Measurements from ENCODE around the gene TMEM128.
A peak's percentile ranks its signal among the peaks of the same experiment; 100 is the strongest.
"Not testable (repeated sequence)": the region's sequence is repeated elsewhere in the genome, so short reads cannot be mapped to it uniquely, and the experiment has no call there.

TMEM128 gene

DNA sequence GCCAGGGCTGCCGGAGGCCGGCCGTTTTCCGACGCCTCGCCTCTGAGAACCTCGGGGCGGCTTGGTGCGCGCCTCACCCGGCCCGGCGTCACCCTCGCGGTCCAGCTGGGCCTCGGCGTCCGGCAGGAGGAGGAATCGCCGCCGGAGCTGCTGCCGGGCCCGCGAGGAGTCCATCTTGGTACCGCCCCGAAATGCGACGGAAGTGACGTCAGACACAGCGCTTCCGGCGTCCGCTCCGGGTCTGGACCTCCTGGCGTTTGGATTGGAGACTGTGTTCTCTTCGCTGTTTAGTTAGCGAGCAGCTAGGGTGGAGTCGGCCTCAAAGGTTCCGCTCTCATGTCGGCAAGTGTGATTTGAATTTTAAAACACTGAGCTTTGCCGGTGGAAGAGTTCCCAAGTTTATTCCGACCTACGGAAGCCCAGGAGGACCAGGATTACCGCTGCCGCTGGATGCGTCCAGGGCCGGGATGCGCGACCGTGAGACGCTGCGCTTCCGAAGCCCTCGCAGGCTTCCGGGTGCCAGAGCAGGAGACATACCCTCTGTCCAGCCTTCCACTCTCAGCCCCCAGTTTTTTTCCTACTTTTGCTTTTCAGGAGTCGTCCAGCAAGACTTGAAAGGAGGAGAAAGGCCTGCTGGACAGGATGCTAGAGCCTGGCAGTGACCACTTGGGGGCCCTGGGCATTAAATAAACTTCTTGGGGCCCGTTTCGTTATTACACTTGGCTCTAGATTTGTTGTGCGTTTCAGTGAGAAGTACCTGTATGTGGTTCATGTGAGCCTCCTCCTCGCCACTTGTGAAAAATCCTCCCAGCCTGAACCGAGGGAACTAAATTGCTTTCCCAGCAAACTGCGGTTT, at the start of gene TMEM128:
Gene TMEM128, minus strand, starts transcription at position 195 of the 856 bp plus-strand sequence. Its CDS starts 21 bp downstream, at position 174.
- DNase-seq (ENCODE audit: low read depth in 2 of 2), result peak; percentile 83 to 89

GRCh38 chr4:4296283-4296846, 48.3 kb upstream of the TMEM128 start:
- no peak for DNase-seq (ENCODE audit: low read depth in 2 of 2)

DNA sequence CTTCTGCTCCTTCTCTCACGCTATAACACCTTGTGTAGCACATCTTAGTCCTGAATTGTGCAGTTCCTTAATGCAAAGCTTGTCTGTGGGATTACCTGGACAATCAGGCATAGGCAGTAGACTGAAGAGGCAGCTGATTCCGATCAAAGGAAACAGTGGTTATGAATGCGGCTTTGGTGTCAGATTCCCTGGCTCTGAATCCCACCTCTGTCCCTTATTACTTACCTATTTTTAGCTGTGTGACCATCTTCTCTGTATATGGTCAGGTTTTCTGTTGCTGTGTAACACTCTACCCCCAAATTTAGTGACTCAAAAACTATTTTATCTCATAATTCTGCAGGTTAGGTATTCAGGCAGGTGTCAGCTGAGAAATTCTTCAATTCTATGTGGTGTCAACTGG, 45.3 kb upstream of the TMEM128 start:
- DNase-seq (ENCODE audit: low read depth in 2 of 2), result no peak

DNA sequence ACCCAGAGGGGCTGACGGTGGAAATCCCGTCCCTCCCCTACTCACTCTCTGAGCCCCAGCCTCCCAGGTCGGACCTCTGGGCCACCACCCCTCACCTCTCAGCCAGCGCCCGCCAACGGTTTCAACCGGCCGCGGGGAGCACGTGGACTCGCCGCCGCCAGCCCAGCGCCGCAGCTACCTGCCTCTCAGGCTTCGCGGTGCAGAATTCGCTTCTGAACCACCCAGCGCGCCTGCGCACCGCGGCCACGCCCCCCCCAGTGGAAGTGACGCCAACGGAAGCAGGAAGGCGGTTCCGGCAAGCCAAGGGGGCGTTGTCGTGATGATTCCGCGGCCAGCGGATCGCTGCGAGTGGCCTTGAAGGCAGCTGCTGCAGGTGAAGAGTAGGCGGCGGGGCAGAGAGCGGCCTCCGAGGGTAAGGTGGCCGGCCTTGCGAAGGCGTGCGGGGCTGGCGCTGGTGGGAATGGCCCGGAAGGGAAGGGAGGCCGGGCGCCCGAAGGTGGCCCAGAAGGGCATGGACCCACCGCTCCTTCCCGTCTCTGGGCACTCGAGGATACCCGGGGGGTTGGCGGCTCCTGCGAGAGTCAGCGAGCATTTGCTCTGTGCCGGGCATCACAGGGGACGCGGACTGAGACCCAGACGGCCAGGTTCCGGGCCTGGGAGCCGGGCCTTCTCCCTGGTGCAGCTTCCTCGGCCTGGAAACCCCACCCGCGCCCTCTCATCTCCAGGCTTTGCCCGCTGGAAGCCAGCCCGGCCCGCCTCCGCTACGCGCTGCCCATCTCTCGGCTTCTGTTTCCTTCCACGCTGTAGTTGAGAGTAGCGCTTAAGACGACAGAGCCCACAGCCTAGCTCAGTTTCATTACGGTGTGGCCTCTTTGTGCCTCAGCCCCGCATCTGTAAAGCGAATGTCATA, 42.2 kb upstream of the TMEM128 start, which contains the start of the genes LYAR and ZBTB49:
Gene LYAR, minus strand, starts transcription at position 214 of the 910 bp plus-strand sequence. CDS start 6,412 bp downstream, outside the sequence.
Gene ZBTB49, plus strand, starts transcription at position 311 of the 910 bp plus-strand sequence. CDS start 9,695 bp downstream, outside the sequence.
- DNase-seq (ENCODE audit: low read depth in 2 of 2), result peak; percentile 90 to 95

GRCh38 chr4:4289597-4289940, 41.5 kb upstream of the TMEM128 start:
- DNase-seq (ENCODE audit: low read depth in 2 of 2), result no peak

- DNase-seq (ENCODE audit: low read depth in 2 of 2), result no peak
Measured at GRCh38 chr4:4289055-4289454, 41.0 kb upstream of the TMEM128 start.

- DNase-seq (ENCODE audit: low read depth in 2 of 2), result no peak
Measured at GRCh38 chr4:4288098-4288497, 40.1 kb upstream of the TMEM128 start.

- no peak for DNase-seq (ENCODE audit: low read depth in 2 of 2)
Measured at GRCh38 chr4:4284827-4285618, 37.0 kb upstream of the TMEM128 start.

DNA sequence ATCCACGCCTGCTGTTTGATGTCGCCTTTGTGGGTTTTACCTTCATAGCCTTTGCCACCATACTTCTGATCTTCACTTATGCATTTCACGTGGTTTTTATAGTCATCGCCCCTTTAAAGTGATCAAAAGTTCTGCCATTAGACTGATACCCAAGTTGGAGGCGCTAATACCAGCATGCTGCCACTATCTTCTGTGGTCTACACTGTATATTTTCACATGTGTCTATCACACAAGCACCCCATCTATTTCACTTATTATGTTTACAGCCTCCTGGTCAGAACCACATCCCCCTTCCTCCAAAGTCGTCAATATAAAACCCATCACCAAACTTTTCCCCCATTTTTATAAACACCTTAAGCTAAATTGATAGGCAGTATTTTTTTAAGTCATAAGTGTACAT, 33.8 kb upstream of the TMEM128 start:
- DNase-seq (ENCODE audit: low read depth in 2 of 2), result no peak

GRCh38 chr4:4277531-4277930, 29.5 kb upstream of the TMEM128 start:
- no peak for DNase-seq (ENCODE audit: low read depth in 2 of 2)

DNA sequence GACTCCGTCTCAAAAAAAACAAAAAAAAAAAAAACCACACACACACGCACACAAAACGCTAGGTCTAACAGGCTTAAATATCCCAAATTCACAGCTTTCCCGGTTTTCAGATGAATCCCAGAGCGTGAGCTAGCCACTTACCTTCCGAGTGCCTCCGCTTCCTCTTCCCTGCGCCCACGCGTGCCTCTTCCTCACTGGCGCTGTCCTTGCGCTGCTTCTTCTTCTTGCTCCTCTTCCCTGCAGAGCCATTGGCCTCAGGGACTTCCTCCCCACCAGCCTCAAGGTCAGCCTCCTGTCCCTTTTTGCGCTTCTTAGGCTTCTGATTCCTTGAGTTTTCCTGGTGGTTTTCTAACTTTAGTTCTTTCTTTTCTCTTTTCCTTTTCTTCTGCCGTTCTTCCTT, 26.2 kb upstream of the TMEM128 start:
- no peak for DNase-seq (ENCODE audit: low read depth in 2 of 2)

DNA sequence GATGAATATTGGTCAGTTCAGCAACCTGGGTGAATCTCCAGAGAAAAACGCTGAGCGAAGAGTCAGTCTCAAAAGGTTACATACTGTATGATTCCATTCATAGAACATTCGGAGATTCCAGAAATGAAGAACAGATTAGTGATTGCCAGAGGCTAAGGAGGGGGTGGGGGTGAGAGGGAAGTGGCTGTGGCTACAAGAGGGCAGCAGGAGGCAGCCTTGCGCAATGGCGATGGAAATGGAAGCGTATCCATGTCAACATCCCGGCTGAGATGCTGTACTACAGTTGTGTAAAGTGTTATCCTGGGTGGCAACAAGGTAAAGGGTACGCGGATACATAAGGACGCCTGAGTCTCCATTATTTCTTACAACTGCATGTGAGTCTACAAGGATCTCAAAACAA, 23.9 kb upstream of the TMEM128 start:
- DNase-seq (ENCODE audit: low read depth in 2 of 2), result no peak

GRCh38 chr4:4270529-4270928, 22.5 kb upstream of the TMEM128 start:
- DNase-seq (ENCODE audit: low read depth in 2 of 2), result no peak

GRCh38 chr4:4269856-4270255, 21.8 kb upstream of the TMEM128 start:
- DNase-seq (ENCODE audit: low read depth in 2 of 2), result no peak

DNA sequence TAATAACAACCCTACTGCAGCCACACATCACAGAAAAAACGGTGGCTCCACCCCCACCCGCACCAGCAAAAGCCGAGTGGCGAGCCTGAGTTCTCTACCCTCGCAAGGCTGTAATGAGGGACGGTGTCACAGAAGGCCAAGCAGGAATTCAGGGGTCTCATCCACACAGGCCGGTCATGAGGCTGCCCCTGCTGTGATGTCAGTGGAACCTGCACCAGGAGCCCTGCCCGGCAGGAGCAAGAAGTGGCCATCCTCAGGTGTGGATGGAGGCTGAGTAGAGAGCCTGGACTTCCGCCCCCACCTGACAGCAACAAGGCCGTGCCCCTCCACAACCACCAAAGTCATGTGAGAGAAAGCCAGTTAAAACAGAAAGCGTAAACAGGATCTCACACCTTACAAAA, 21.3 kb upstream of the TMEM128 start:
- no peak for DNase-seq (ENCODE audit: low read depth in 2 of 2)

DNA sequence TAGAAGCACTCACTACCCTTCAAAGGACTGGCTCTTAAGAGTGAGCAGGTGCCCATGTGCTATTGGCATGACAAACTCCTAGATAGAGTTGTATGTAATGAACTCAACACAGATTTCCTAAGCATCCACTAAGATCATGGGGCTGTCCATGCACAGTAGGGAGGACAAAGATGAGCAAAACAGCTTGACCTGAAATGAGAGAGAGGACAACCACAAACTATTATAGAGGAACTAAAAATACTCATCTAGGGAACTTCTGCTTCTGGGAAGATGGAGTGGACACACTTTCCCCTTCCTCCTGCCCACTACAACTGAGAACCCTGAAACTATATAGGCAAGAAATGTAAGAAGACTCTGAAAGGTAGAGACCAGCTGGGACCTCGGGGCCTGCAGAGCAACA, 20.8 kb upstream of the TMEM128 start:
- no peak for DNase-seq (ENCODE audit: low read depth in 2 of 2)

DNA sequence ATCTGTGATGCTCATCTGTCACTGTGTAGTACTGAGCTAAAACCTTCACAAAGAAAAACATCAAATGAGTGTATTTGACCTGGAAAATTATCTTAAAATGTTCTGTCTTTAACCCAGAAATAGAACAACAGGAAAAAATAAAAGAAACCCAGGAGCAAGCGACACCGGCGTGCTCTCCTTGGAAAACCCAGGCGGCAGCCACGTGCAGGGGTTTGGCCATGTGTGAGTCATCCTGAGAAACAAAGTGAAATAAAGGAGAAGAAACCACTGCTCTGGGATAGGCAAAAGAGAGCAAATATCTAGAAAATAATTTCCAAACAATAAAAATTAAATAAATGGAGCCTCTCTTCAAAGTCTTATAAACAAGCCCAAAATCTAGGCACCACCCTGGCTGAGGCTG, 20.0 kb upstream of the TMEM128 start:
- no peak for DNase-seq (ENCODE audit: low read depth in 2 of 2)

DNA sequence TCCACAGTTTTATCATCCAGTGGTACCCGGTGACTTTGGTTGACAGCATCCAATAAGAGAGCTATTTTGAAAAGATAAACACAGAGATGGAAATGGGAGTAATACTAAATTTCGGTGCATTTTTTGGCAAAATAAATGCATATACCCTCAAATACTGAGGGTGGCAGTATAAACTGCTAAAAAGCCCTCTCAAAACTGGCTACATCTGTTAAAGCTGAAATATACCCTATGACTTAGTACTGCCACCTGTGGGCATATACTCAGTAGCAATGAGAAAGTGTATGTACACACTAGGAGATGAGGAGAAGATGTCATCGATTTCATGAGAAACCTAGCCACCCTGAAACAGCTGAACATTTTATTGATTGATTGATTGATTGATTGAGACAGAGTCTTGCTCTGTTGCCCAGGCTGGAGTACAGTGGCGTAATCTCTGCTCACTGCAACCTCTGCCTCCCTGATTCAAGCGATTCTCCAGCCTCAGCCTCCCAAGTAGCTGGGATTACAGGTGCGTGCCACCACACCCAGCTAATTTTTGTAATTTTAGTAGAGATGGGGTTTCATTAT, 12.2 kb upstream of the TMEM128 start:
- no peak for DNase-seq (ENCODE audit: low read depth in 2 of 2)

- DNase-seq (ENCODE audit: low read depth in 2 of 2), result no peak
Measured at GRCh38 chr4:4259484-4260100, 11.6 kb upstream of the TMEM128 start.

DNA sequence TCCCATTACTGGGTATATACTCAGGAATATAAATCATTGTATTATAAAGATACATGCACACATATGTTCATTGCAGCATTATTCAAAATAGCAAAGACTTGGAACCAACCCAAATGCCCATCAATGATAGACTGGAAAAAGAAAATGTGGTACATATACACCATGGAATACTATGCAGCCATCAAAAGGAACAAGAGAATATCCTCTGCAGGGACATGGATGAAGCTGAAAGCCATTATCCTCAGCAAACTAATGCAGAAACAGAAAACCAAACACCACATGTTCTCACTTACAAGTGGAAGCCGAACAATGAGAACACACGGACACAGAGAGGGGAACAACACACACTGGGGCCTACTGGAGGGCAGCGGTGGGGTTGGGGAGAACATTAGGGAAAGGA, 9.7 kb upstream of the TMEM128 start:
- not testable (repeated sequence) for DNase-seq (ENCODE audit: low read depth in 2 of 2)

DNA sequence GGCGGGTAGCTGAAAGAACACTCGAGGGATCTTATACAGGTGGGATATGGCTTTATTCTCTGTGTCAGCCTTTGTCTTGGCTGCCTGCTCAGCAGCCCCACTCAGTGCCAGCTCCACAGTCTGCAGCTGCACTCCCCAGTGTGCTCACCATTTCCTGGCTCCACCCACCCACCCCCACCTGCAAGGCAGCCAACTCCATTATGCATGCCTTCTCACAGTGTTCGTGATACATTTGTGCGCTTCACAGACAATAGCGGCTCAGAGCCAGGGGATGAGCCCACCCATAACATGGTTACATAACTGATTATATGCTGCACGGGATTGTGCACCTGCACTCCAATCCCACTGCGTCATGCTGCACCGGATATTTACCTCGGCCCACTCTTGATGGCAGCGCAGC, 8.8 kb upstream of the TMEM128 start:
- DNase-seq (ENCODE audit: low read depth in 2 of 2), result no peak

All from stimulated activated CD8-positive, alpha-beta memory T cell treated with anti-CD3 and anti-CD28 coated beads, Interleukin-2, amount 100 ng/mL, for 48 hours (primary cell).